ENCODE results near the gene CERS6. TPM values are rescaled to one million over a fixed set of nuclear protein-coding genes. Genes with fewer than 3 reads are reported as not detected.
"Not testable (repeated sequence)": the region's sequence is repeated elsewhere in the genome, so short reads cannot be mapped to it uniquely, and the experiment has no call there.

Gene CERS6
- total RNA-seq, 1 donor from 2014 or later: 17.7 TPM

- Histone ChIP-seq H3K4me3 (ENCODE audit: low read depth, low read length) (no peak overlapping the region), H3K27me3 (ENCODE audit: control insufficient read depth, insufficient read depth, low read length) (no peaks in the 10 kb centered on the region), H3K36me3 (ENCODE audit: control insufficient read depth, insufficient read depth, low read length) (no peaks in the 10 kb centered on the region)
- DNase-seq (ENCODE audit: low read depth): no peak
- no peak for TF ChIP-seq CTCF (IDR thresholded peaks at IDR 0.05; ENCODE audit: insufficient read depth, low read length, poor library complexity, severe bottlenecking)
These were observed 199.1 kb downstream of the CERS6 start for GRCh38 chr2:168655207-168655606.

GRCh38 chr2:168657378-168657777 lies 201.3 kb downstream of the CERS6 start:
- not testable (repeated sequence) for H3K27me3 ChIP-seq (ENCODE audit: control insufficient read depth, insufficient read depth, low read length); H3K4me3 ChIP-seq (ENCODE audit: low read depth, low read length); H3K36me3 ChIP-seq (ENCODE audit: control insufficient read depth, insufficient read depth, low read length); DNase-seq (ENCODE audit: low read depth)

GRCh38 chr2:168658706-168659105 lies 202.6 kb downstream of the CERS6 start:
- no peaks in the 10 kb centered on the region for H3K27me3 ChIP-seq (ENCODE audit: control insufficient read depth, insufficient read depth, low read length)
- no peak overlapping the region for H3K4me3 ChIP-seq (ENCODE audit: low read depth, low read length)
- no peaks in the 10 kb centered on the region for H3K36me3 ChIP-seq (ENCODE audit: control insufficient read depth, insufficient read depth, low read length)
- no peak for TF ChIP-seq CTCF (IDR thresholded peaks at IDR 0.05; ENCODE audit: insufficient read depth, low read length, poor library complexity, severe bottlenecking)
- no peak for DNase-seq (ENCODE audit: low read depth)

- no peak for DNase-seq (ENCODE audit: low read depth)
- TF ChIP-seq CTCF (IDR thresholded peaks at IDR 0.05; ENCODE audit: insufficient read depth, low read length, poor library complexity, severe bottlenecking): no peak
- Histone ChIP-seq H3K36me3 (ENCODE audit: control insufficient read depth, insufficient read depth, low read length) (no peaks in the 10 kb centered on the region), H3K27me3 (ENCODE audit: control insufficient read depth, insufficient read depth, low read length) (no peaks in the 10 kb centered on the region), H3K4me3 (ENCODE audit: low read depth, low read length) (no peak overlapping the region)
These were observed 205.1 kb downstream of the CERS6 start for GRCh38 chr2:168660870-168661862.

- no peaks in the 10 kb centered on the region for H3K27me3 ChIP-seq (ENCODE audit: control insufficient read depth, insufficient read depth, low read length)
- TF ChIP-seq CTCF (IDR thresholded peaks at IDR 0.05; ENCODE audit: insufficient read depth, low read length, poor library complexity, severe bottlenecking): no peak
- no peak overlapping the region for H3K4me3 ChIP-seq (ENCODE audit: low read depth, low read length)
- no peak for DNase-seq (ENCODE audit: low read depth)
- no peaks in the 10 kb centered on the region for H3K36me3 ChIP-seq (ENCODE audit: control insufficient read depth, insufficient read depth, low read length)
These were observed 205.8 kb downstream of the CERS6 start for GRCh38 chr2:168661863-168662256.

- H3K27me3 ChIP-seq (ENCODE audit: control insufficient read depth, insufficient read depth, low read length): no peaks in the 10 kb centered on the region
These were observed 206.7 kb downstream of the CERS6 start for GRCh38 chr2:168662651-168663208.

More at GRCh38 chr2:168662651-168663208, 206.7 kb downstream of the CERS6 start:
- DNase-seq (ENCODE audit: low read depth): no peak
- no peak for TF ChIP-seq CTCF (IDR thresholded peaks at IDR 0.05; ENCODE audit: insufficient read depth, low read length, poor library complexity, severe bottlenecking)
- H3K4me3 ChIP-seq (ENCODE audit: low read depth, low read length): no peak overlapping the region
- no peaks in the 10 kb centered on the region for H3K36me3 ChIP-seq (ENCODE audit: control insufficient read depth, insufficient read depth, low read length)
